Thyroid gland (tissue), 4 donors: ENCODE data around the gene CEP131. TPM values are rescaled to one million over a fixed set of nuclear protein-coding genes. Genes with fewer than 3 reads are reported as not detected.

Source experiments
- DNase-seq, 2 donors: peaks; one replicate each; pipeline ENCODE4 v3.0.0-alpha.2; 2019
- H3K27ac ChIP-seq, 3 donors: fragments of 200-600 bp; sonication (generic); 1 replicate in 2 of 3; 2 replicates in 1 of 3; pipeline ENCODE4 v1.5.1; 2016 to 2019; ENCODE audit warnings: mild to moderate bottlenecking in 1 of 3, moderate library complexity in 1 of 3
- H3K27me3 ChIP-seq: fragments of 200-600 bp; sonication (generic); one replicate; pipeline ENCODE4 v1.5.1; 2019
- H3K36me3 ChIP-seq, 2 donors: fragments of 200-600 bp; sonication (generic); one replicate each; pipeline ENCODE4 v1.5.1; 2016 to 2019
- H3K4me1 ChIP-seq, 2 donors: fragments of 200-600 bp; sonication (generic); one replicate each; pipeline ENCODE4 v1.5.1; 2017 to 2019
- H3K4me3 ChIP-seq, 3 donors: fragments of 200-600 bp; sonication (generic); replicated peaks in 1 of 3; 1 replicate in 2 of 3; 2 replicates in 1 of 3; pipeline ENCODE4 v1.5.1; 2016; ENCODE audit warnings: mild to moderate bottlenecking in 1 of 3
- H3K9me3 ChIP-seq: fragments of 200-600 bp; sonication (generic); one replicate; pipeline ENCODE4 v1.5.1; 2017
- POLR2A ChIP-seq, 2 donors: fragments of 450-650 bp; IDR thresholded peaks; one replicate each; pipeline ENCODE4 v1.6.1; 2017; ENCODE audit warnings: antibody characterized with exemption in 2 of 2, mild to moderate bottlenecking in 2 of 2, moderate library complexity in 1 of 2
- WGBS, 2 donors: methylation state at CpG; one replicate each; pipeline ENCODE4 v1.1.5; 2017; 5-methylcytosine and 5-hydroxymethylcytosine counted together
- intact Hi-C: fragments of 100-400 bp; cut with DNase I; formaldehyde crosslinking; loops from one replicate; pipeline ENCODE4 v1.15.1; 2023
- total RNA-seq, 4 donors: library from RNA; depleted of rRNA; stranded (reverse); fragments of >200 nt; gene quantifications; one replicate each; pipeline ENCODE4 v1.2.3, GENCODE V29; 2016
- TF ChIP-seq, protein P1 (sequence below), 6 experiments: fragments of 200-600 bp in 3 of 6; fragments of 450-650 bp in 3 of 6; sonication (generic) in 3 of 6; IDR thresholded peaks; one replicate each; pipeline ENCODE4 v1.5.1; 2016 to 2019; ENCODE audit warnings: antibody characterized with exemption in 6 of 6, mild to moderate bottlenecking in 2 of 6, inconsistent platforms in 1 of 6, moderate library complexity in 1 of 6

The CEP131 gene
- total RNA-seq, 4 donors from 2014 or later = 6.9 to 12.0 (median 8.6) TPM

GRCh38 chr17:81164371-81165245 is 58.2 kb downstream of the CEP131 start:
- DNase-seq = peak; percentile 31 to 35
- Histone ChIP-seq H3K9me3 (no peaks in the 10 kb centered on the region), H3K36me3 (no peaks in the 10 kb centered on the region), H3K4me3 (peak overlapping the region in 1 of 3 donors; percentile 11), H3K4me1 (peaks cover 10 to 14% of the 10 kb centered on the region in 2 donors), H3K27ac (no peak overlapping the region), H3K27me3 (no peaks in the 10 kb centered on the region)
- no peak for TF ChIP-seq POLR2A (IDR thresholded peaks at IDR 0.05)
- TF ChIP-seq, protein P1, sequence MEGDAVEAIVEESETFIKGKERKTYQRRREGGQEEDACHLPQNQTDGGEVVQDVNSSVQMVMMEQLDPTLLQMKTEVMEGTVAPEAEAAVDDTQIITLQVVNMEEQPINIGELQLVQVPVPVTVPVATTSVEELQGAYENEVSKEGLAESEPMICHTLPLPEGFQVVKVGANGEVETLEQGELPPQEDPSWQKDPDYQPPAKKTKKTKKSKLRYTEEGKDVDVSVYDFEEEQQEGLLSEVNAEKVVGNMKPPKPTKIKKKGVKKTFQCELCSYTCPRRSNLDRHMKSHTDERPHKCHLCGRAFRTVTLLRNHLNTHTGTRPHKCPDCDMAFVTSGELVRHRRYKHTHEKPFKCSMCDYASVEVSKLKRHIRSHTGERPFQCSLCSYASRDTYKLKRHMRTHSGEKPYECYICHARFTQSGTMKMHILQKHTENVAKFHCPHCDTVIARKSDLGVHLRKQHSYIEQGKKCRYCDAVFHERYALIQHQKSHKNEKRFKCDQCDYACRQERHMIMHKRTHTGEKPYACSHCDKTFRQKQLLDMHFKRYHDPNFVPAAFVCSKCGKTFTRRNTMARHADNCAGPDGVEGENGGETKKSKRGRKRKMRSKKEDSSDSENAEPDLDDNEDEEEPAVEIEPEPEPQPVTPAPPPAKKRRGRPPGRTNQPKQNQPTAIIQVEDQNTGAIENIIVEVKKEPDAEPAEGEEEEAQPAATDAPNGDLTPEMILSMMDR (IDR thresholded peaks at IDR 0.05) = no peak
- WGBS, 2 donors = 54 to 64% methylated on average over 6 to 18 of the region's 19 CpGs
- intact Hi-C loops = no loop called here

DNA sequence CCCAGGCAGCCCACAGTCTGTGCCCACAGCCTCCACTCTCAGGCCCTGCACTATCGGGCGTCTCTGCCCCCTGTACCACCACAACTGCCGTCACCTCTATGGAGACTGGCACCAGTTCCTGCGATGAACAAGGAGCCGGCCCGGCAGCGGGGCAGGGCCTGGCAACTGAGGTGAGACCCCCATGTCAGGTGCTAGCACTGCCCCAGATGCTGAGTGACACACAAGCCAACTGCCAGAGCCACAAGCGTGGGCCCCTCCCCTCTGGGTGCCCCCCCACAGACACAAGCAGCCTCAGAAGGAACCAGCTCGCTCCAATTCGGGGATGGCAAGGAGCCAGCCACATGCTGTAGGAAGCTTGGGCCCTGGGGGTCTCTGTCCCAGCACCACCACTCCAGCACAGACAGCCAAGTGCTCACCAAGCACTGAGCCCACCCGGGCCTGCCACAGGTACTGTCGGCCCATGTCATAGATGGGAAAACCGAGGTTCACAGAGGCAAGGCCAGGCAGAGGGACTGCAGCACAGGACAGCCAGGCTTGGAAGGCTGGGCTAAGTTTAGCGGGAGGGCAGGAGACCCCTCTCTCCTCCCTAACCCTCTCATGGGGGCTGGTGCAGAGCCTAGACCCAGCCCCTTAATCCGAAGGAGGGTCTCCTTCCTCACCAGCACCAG is 58.9 kb downstream of the CEP131 start:
- H3K9me3 ChIP-seq = no peaks in the 10 kb centered on the region
- H3K27me3 ChIP-seq = no peaks in the 10 kb centered on the region
- H3K4me1 ChIP-seq = peaks cover 10 to 14% of the 10 kb centered on the region in 2 donors
- intact Hi-C loops = no loop called here
- no peaks in the 10 kb centered on the region for H3K36me3 ChIP-seq
- DNase-seq = no peak
- no peak overlapping the region for H3K4me3 ChIP-seq
- 89 to 100% methylated on average over 5 to 6 of the region's 15 CpGs for WGBS, 2 donors
- TF ChIP-seq, protein P1 (IDR thresholded peaks at IDR 0.05) = no peak
- no peak for TF ChIP-seq POLR2A (IDR thresholded peaks at IDR 0.05)
- no peak overlapping the region for H3K27ac ChIP-seq

GRCh38 chr17:81163051-81163695 is 59.6 kb downstream of the CEP131 start:
- intact Hi-C loops = no loop called here
- no peak overlapping the region for H3K27ac ChIP-seq
- H3K9me3 ChIP-seq = no peaks in the 10 kb centered on the region
- H3K4me3 ChIP-seq = no peak overlapping the region
- TF ChIP-seq, protein P1 (IDR thresholded peaks at IDR 0.05) = no peak
- TF ChIP-seq POLR2A (IDR thresholded peaks at IDR 0.05) = no peak
- H3K27me3 ChIP-seq = no peaks in the 10 kb centered on the region
- peaks cover 10 to 14% of the 10 kb centered on the region in 2 donors for H3K4me1 ChIP-seq
- no peaks in the 10 kb centered on the region for H3K36me3 ChIP-seq
- DNase-seq = no peak
- 88 to 100% methylated on average over 3 to 15 of the region's 19 CpGs for WGBS, 2 donors

- Histone ChIP-seq H3K27ac (no peak overlapping the region), H3K36me3 (no peaks in the 10 kb centered on the region), H3K9me3 (no peaks in the 10 kb centered on the region), H3K4me3 (no peak overlapping the region), H3K4me1 (peaks cover 10 to 14% of the 10 kb centered on the region in 2 donors), H3K27me3 (no peaks in the 10 kb centered on the region)
- no peak for DNase-seq
- TF ChIP-seq, protein P1 (IDR thresholded peaks at IDR 0.05) = no peak
- no peak for TF ChIP-seq POLR2A (IDR thresholded peaks at IDR 0.05)
- WGBS, 2 donors = 92 to 97% methylated on average over 5 to 7 of the region's 11 CpGs
- intact Hi-C loops = no loop called here
Observed at GRCh38 chr17:81162491-81162890, 60.3 kb downstream of the CEP131 start.
